Endothelial cell of umbilical vein (primary cell): Measurements from ENCODE around the gene PRCD. TPM values are rescaled to one million over a fixed set of nuclear protein-coding genes. Genes with fewer than 3 reads are reported as not detected.

Experiments
- BruUV-seq: library from RNA; stranded (reverse); fragments of 400-500 nt; replicated peaks from 2 replicates; lab custom pipeline; 2021; lab: Mats Ljungman, UMichigan
- CTCF ChIA-PET: fragments of 300-600, 350-600 bp; sonication (Branson Sonifier 250); formaldehyde crosslinking; loops from one replicate; lab custom pipeline; 2021; ENCODE audit warnings: antibody characterized with exemption, inconsistent platforms; lab: Charles Lee
- POLR2A ChIA-PET: fragments of 300-600, 350-600 bp; sonication (Branson Sonifier 250); formaldehyde crosslinking; loops from one replicate; lab custom pipeline; 2021; ENCODE audit warnings: antibody characterized with exemption, inconsistent platforms; lab: Charles Lee
- DNase-seq: peaks from one replicate; pipeline ENCODE4 v3.0.0-alpha.2; 2011; ENCODE audit warnings: low read depth, low spot score
- FAIRE-seq: peaks from 2 replicates; lab custom pipeline; 2011; peaks lifted over from hg19 to GRCh38; lab: Jason Lieb, UNC
- H2AFZ ChIP-seq: 2 replicates; pipeline ENCODE4 v1.6.0; 2012; ENCODE audit warnings: low read depth, low read length, control low read depth, inconsistent platforms
- H3K27ac ChIP-seq: 2 replicates; pipeline ENCODE4 v1.5.1; 2011; ENCODE audit warnings: low read depth, mild to moderate bottlenecking, control low read depth, low read length, moderate library complexity; ENCODE audit not compliant: insufficient read depth
- H3K27me3 ChIP-seq, 2 experiments: 2 replicates each; pipeline versions ENCODE4 v1.6.0 to v1.6.1; 2011; ENCODE audit warnings: low read length in 2 of 2, mixed read lengths in 1 of 2; ENCODE audit not compliant: control insufficient read depth in 2 of 2, insufficient read depth in 2 of 2
- H3K36me3 ChIP-seq, 2 experiments: 2 replicates in 1 of 2; 3 replicates in 1 of 2; pipeline ENCODE4 v1.5.1; 2011; ENCODE audit warnings: low read length in 2 of 2, mild to moderate bottlenecking in 1 of 2, moderate library complexity in 1 of 2; ENCODE audit not compliant: control insufficient read depth in 2 of 2, insufficient read depth in 2 of 2; ENCODE audit errors: extremely low read depth in 1 of 2
- H3K4me1 ChIP-seq: 3 replicates; pipeline ENCODE4 v1.5.1; 2011; ENCODE audit warnings: mild to moderate bottlenecking, low read length; ENCODE audit not compliant: control insufficient read depth, insufficient read depth; ENCODE audit errors: extremely low read depth
- H3K4me2 ChIP-seq: 2 replicates; pipeline ENCODE4 v1.6.1; 2011; ENCODE audit warnings: low read length, control low read depth, mixed read lengths; ENCODE audit not compliant: insufficient read depth
- H3K4me3 ChIP-seq, 3 experiments: fragments of 200-600 bp in 1 of 3; sonication (generic), shearing (Covaris generic) in 1 of 3; replicated peaks in 1 of 3; 2 replicates each; pipeline ENCODE4 v1.5.1; 2011 to 2016; ENCODE audit warnings: control low read depth in 3 of 3, low read length in 3 of 3, mild to moderate bottlenecking in 2 of 3, inconsistent platforms in 1 of 3, low read depth in 1 of 3, moderate library complexity in 1 of 3; ENCODE audit not compliant: insufficient read depth in 1 of 3
- H3K79me2 ChIP-seq: 2 replicates; pipeline ENCODE4 v1.6.0; 2012; ENCODE audit warnings: low read length, inconsistent platforms; ENCODE audit not compliant: control insufficient read depth, insufficient read depth
- H3K9ac ChIP-seq: replicated peaks from 2 replicates; pipeline ENCODE3; 2011; ENCODE audit warnings: low read length, control low read depth; ENCODE audit not compliant: insufficient read depth; ENCODE audit errors: extremely low read depth
- H3K9me1 ChIP-seq: replicated peaks from 3 replicates; pipeline ENCODE4 v1.6.0; 2011; ENCODE audit warnings: mild to moderate bottlenecking, low read length; ENCODE audit not compliant: control insufficient read depth, insufficient read depth; ENCODE audit errors: extremely low read depth
- H3K9me3 ChIP-seq: replicated peaks from 2 replicates; pipeline ENCODE4 v1.5.1; 2012; ENCODE audit warnings: low read length, inconsistent platforms; ENCODE audit not compliant: control insufficient read depth, insufficient read depth
- H4K20me1 ChIP-seq: replicated peaks from 2 replicates; pipeline ENCODE3; 2011; ENCODE audit warnings: mild to moderate bottlenecking, low read length; ENCODE audit not compliant: control insufficient read depth, insufficient read depth; ENCODE audit errors: extremely low read depth
- EZH2 ChIP-seq: IDR thresholded peaks from 2 replicates; pipeline ENCODE4 v1.6.1; 2012; ENCODE audit warnings: borderline replicate concordance, low read depth, mild to moderate bottlenecking, moderate library complexity, low read length, inconsistent platforms; ENCODE audit not compliant: severe bottlenecking
- GATA2 ChIP-seq: IDR thresholded peaks from 2 replicates; pipeline ENCODE4 v1.7.0; 2011; ENCODE audit warnings: low read depth, mild to moderate bottlenecking, moderate library complexity, mixed read lengths, low read length; ENCODE audit not compliant: insufficient read length, insufficient read depth
- JUN ChIP-seq: IDR thresholded peaks from 2 replicates; pipeline ENCODE4 v1.6.1; 2011; ENCODE audit warnings: borderline replicate concordance, low read depth; ENCODE audit not compliant: insufficient read length, insufficient read depth
- MYC ChIP-seq: IDR thresholded peaks from one replicate; pipeline ENCODE4 v1.6.1; 2011; ENCODE audit warnings: mild to moderate bottlenecking, low read depth, low read length
- POLR2A ChIP-seq: IDR thresholded peaks from 2 replicates; pipeline ENCODE4 v1.6.1; 2012; ENCODE audit warnings: low read depth, mild to moderate bottlenecking, control low read depth, low read length
- POLR2AphosphoS5 ChIP-seq: IDR thresholded peaks from 2 replicates; pipeline ENCODE4 v1.6.1; 2012; ENCODE audit warnings: low read depth, mild to moderate bottlenecking, control low read depth, low read length, moderate library complexity; ENCODE audit not compliant: insufficient read depth
- dilution Hi-C: fragments of 300-500 bp; cut with MboI; formaldehyde crosslinking; loops from one replicate; pipeline ENCODE4 v1.15.0; 2019; ENCODE audit warnings: low sequenced_read_pairs; ENCODE audit not compliant: extremely low pct_ligation_motif_present
- intact Hi-C: fragments of 100-400 bp; cut with micrococcal nuclease; formaldehyde crosslinking; loops from one replicate; pipeline ENCODE4 v1.10.0; 2022
- polyA plus RNA-seq, 4 experiments: library from polyadenylated mRNA; depleted of rRNA in 3 of 4; stranded (reverse) in 3 of 4; unstranded in 1 of 4; fragments of >200 nt; gene quantifications; 2 replicates each; pipeline versions ENCODE4 v1.2.1 to v1.2.3, GENCODE V29; 2011 to 2012; ENCODE audit warnings: missing spikeins in 1 of 4
- total RNA-seq: library from RNA; stranded (reverse); gene quantifications from 2 replicates; pipeline ENCODE4 v1.2.3, GENCODE V29; 2021
- TF ChIP-seq, protein P1 (sequence below), 2 donors: IDR thresholded peaks; 1 replicate in 1 of 2; 2 replicates in 1 of 2; pipeline ENCODE4 v1.5.1; 2011; ENCODE audit warnings: low read length in 2 of 2, mild to moderate bottlenecking in 2 of 2, moderate library complexity in 2 of 2, control low read depth in 1 of 2, inconsistent platforms in 1 of 2, low read depth in 1 of 2; ENCODE audit not compliant: insufficient read depth in 1 of 2; ENCODE audit errors: extremely low read depth in 1 of 2

Gene PRCD
- total and polyA plus RNA-seq, 2 donors (not counting 3 experiments of a cell fraction or from before 2014, with no cell fraction given) = not detected

- FAIRE-seq (peak; percentile 98), DNase-seq (peak; percentile 93)
- H3K9me1 ChIP-seq = no peaks in the 10 kb centered on the region
- H3K9me3 ChIP-seq = no peaks in the 10 kb centered on the region
- peak overlapping the region; percentile 93 for H3K27ac ChIP-seq
- H3K79me2 ChIP-seq = peaks cover 19% of the 10 kb centered on the region
- H3K27me3 ChIP-seq = no peaks in the 10 kb centered on the region
- peak overlapping the region; percentile 39 for H2AFZ ChIP-seq
- H3K4me2 ChIP-seq = peak overlapping the region; percentile 49
- no peaks in the 10 kb centered on the region for H3K36me3 ChIP-seq
- ChIA-PET CTCF (interaction anchor here (0.6 to 3.0 kb wide), 11 partner anchors 8 to 101 kb away, joined by 3 to 20 read pairs (median 4); partner anchors contain the start of gene AANAT), POLR2A (interaction anchor here (0.7 kb wide), 1 partner anchor 32 kb away, joined by 5 read pairs; no protein-coding TSS in a partner anchor)
- dilution Hi-C loops = no loop called here
- H4K20me1 ChIP-seq = no peaks in the 10 kb centered on the region
- intact Hi-C loops = loop anchor here (1.0 kb wide), 1 partner anchor 13 kb away; no protein-coding TSS in a partner anchor
- peak; percentile 27 for TF ChIP-seq POLR2A
- no peak for TF ChIP-seq JUN
- TF ChIP-seq, protein P1, sequence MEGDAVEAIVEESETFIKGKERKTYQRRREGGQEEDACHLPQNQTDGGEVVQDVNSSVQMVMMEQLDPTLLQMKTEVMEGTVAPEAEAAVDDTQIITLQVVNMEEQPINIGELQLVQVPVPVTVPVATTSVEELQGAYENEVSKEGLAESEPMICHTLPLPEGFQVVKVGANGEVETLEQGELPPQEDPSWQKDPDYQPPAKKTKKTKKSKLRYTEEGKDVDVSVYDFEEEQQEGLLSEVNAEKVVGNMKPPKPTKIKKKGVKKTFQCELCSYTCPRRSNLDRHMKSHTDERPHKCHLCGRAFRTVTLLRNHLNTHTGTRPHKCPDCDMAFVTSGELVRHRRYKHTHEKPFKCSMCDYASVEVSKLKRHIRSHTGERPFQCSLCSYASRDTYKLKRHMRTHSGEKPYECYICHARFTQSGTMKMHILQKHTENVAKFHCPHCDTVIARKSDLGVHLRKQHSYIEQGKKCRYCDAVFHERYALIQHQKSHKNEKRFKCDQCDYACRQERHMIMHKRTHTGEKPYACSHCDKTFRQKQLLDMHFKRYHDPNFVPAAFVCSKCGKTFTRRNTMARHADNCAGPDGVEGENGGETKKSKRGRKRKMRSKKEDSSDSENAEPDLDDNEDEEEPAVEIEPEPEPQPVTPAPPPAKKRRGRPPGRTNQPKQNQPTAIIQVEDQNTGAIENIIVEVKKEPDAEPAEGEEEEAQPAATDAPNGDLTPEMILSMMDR (IDR thresholded peaks at IDR 0.05; ENCODE audit: extremely low read depth in 1 of 2, insufficient read depth in 1 of 2, low read depth in 1 of 2, low read length in 2 of 2) = no peak
- TF ChIP-seq POLR2AphosphoS5 = peak; percentile 65
- no peak for TF ChIP-seq EZH2
- no peak for TF ChIP-seq MYC
- TF ChIP-seq GATA2 = no peak
- H3K9ac ChIP-seq = peak overlapping the region; percentile 72
- TSS peak; percentile 54 for BruUV-seq
- H3K4me1 ChIP-seq = peaks cover 42% of the 10 kb centered on the region
- H3K4me3 ChIP-seq = no peak overlapping the region
Observed at GRCh38 chr17:76497979-76498875, 41.6 kb upstream of the PRCD start.
